Memory B cell (primary cell): Measurements from ENCODE around the gene PXN.
A peak's percentile ranks its signal among the peaks of the same experiment; 100 is the strongest.

ENCODE experiments used
- ATAC-seq: fragments of 150-1000 bp; cut with Tn5 transposase; 2 replicates; pipeline ENCODE4 v1.10.0; 2021; ENCODE audit warnings: low read depth, mild to moderate bottlenecking, moderate library complexity
- DNase-seq, 2 donors: peaks; one replicate each; pipeline ENCODE4 v3.0.0; 2022; ENCODE audit warnings: low spot score in 2 of 2
- H3K27ac Mint-ChIP-seq: one replicate; pipeline ENCODE4 v1.8.0; 2022; ENCODE audit warnings: mild to moderate bottlenecking, moderate library complexity, mixed read lengths
- H3K27me3 Mint-ChIP-seq: one replicate; pipeline ENCODE4 v1.8.0; 2022; ENCODE audit warnings: mixed read lengths
- H3K36me3 Mint-ChIP-seq: one replicate; pipeline ENCODE4 v1.8.0; 2022; ENCODE audit warnings: mild to moderate bottlenecking, mixed read lengths
- H3K4me1 Mint-ChIP-seq: one replicate; pipeline ENCODE4 v1.8.0; 2022; ENCODE audit warnings: mixed read lengths
- H3K4me3 Mint-ChIP-seq: one replicate; pipeline ENCODE4 v1.8.0; 2022; ENCODE audit warnings: mild to moderate bottlenecking, moderate library complexity, mixed read lengths
- H3K9me3 Mint-ChIP-seq: one replicate; pipeline ENCODE4 v1.8.0; 2022; ENCODE audit warnings: mixed read lengths

Gene PXN

GRCh38 chr12:120265473-120266179 is at the start of gene PXN:
Gene PXN, minus strand, starts transcription at chr12:120265730. Its CDS starts 101 bp downstream, at chr12:120265629.
- peak; percentile 83 to 89 for DNase-seq

GRCh38 chr12:120314220-120314619 is 48.7 kb upstream of the PXN start:
- Mint-ChIP-seq H3K4me3 (no peak overlapping the region), H3K27ac (no peak overlapping the region), H3K4me1 (peaks cover 8% of the 10 kb centered on the region), H3K9me3 (no peaks in the 10 kb centered on the region), H3K27me3 (no peaks in the 10 kb centered on the region), H3K36me3 (no peaks in the 10 kb centered on the region)
- ATAC-seq (no peak), DNase-seq (no peak)

More at GRCh38 chr12:120265473-120266179, at the start of gene PXN:
- no peak within 1 kb of the TSS for H3K27ac Mint-ChIP-seq
- H3K27me3 Mint-ChIP-seq: peaks cover 16% of the 10 kb centered on the region
- no peaks in the 10 kb centered on the region for H3K36me3 Mint-ChIP-seq
- peak within 1 kb of the TSS; percentile 91 for H3K4me3 Mint-ChIP-seq
- ATAC-seq: peak; percentile 95
- no peaks in the 10 kb centered on the region for H3K9me3 Mint-ChIP-seq
- H3K4me1 Mint-ChIP-seq: peaks cover 19% of the 10 kb centered on the region

GRCh38 chr12:120301962-120302815 is 36.7 kb upstream of the PXN start, which contains the start of gene SIRT4:
Gene SIRT4, plus strand, starts transcription at chr12:120302321. Its CDS starts 1,241 bp downstream, at chr12:120303562.
- Mint-ChIP-seq H3K27ac (peak within 1 kb of the TSS; percentile 82), H3K36me3 (no peaks in the 10 kb centered on the region), H3K4me1 (peaks cover 9% of the 10 kb centered on the region), H3K4me3 (peak within 1 kb of the TSS; percentile 89), H3K9me3 (no peaks in the 10 kb centered on the region), H3K27me3 (no peaks in the 10 kb centered on the region)
- DNase-seq (peak; percentile 79 to 82), ATAC-seq (peak; percentile 100)

GRCh38 chr12:120292661-120293531 is 27.4 kb upstream of the PXN start, which contains the start of gene RNU4-1:
Gene RNU4-1, minus strand, starts transcription at chr12:120293237.
- ATAC-seq (peak; percentile 58), DNase-seq (peak; percentile 84 to 90)
- no peaks in the 10 kb centered on the region for H3K36me3 Mint-ChIP-seq
- H3K4me1 Mint-ChIP-seq: peaks cover 10% of the 10 kb centered on the region
- no peak within 1 kb of the TSS for H3K4me3 Mint-ChIP-seq
- H3K27me3 Mint-ChIP-seq: no peaks in the 10 kb centered on the region
- no peaks in the 10 kb centered on the region for H3K9me3 Mint-ChIP-seq
- H3K27ac Mint-ChIP-seq: no peak within 1 kb of the TSS

GRCh38 chr12:120292411-120292660 is 26.8 kb upstream of the PXN start:
- no peak for DNase-seq
- ATAC-seq: peak; percentile 1
- Mint-ChIP-seq H3K9me3 (no peaks in the 10 kb centered on the region), H3K27me3 (no peaks in the 10 kb centered on the region), H3K4me3 (no peak overlapping the region), H3K4me1 (peaks cover 10% of the 10 kb centered on the region), H3K36me3 (no peaks in the 10 kb centered on the region), H3K27ac (no peak overlapping the region)

GRCh38 chr12:120290609-120291305 is 25.2 kb upstream of the PXN start:
- Mint-ChIP-seq H3K9me3 (no peaks in the 10 kb centered on the region), H3K4me3 (no peak overlapping the region), H3K27me3 (no peaks in the 10 kb centered on the region), H3K4me1 (peaks cover 12% of the 10 kb centered on the region), H3K36me3 (no peaks in the 10 kb centered on the region), H3K27ac (no peak overlapping the region)
- no peak for ATAC-seq
- DNase-seq: peak; percentile 25 to 29

- DNase-seq (no peak), ATAC-seq (no peak)
- Mint-ChIP-seq H3K36me3 (no peaks in the 10 kb centered on the region), H3K9me3 (no peaks in the 10 kb centered on the region), H3K4me3 (no peak overlapping the region), H3K4me1 (peaks cover 12% of the 10 kb centered on the region), H3K27ac (no peak overlapping the region), H3K27me3 (no peaks in the 10 kb centered on the region)
These were observed 22.0 kb upstream of the PXN start for GRCh38 chr12:120287491-120287890.

GRCh38 chr12:120286768-120287490 is 21.4 kb upstream of the PXN start:
- no peak for ATAC-seq
- no peak for DNase-seq
- no peaks in the 10 kb centered on the region for H3K36me3 Mint-ChIP-seq
- H3K9me3 Mint-ChIP-seq: no peaks in the 10 kb centered on the region
- peaks cover 12% of the 10 kb centered on the region for H3K4me1 Mint-ChIP-seq
- no peak overlapping the region for H3K27ac Mint-ChIP-seq
- no peaks in the 10 kb centered on the region for H3K27me3 Mint-ChIP-seq
- no peak overlapping the region for H3K4me3 Mint-ChIP-seq

GRCh38 chr12:120284381-120284780 is 18.9 kb upstream of the PXN start:
- Mint-ChIP-seq H3K27ac (no peak overlapping the region), H3K4me3 (no peak overlapping the region), H3K4me1 (peaks cover 7% of the 10 kb centered on the region), H3K9me3 (no peaks in the 10 kb centered on the region), H3K27me3 (no peaks in the 10 kb centered on the region), H3K36me3 (no peaks in the 10 kb centered on the region)
- DNase-seq (no peak), ATAC-seq (no peak)

GRCh38 chr12:120283318-120283717 is 17.8 kb upstream of the PXN start:
- Mint-ChIP-seq H3K4me1 (peaks cover 5% of the 10 kb centered on the region), H3K27ac (no peak overlapping the region), H3K9me3 (no peaks in the 10 kb centered on the region), H3K4me3 (no peak overlapping the region), H3K27me3 (peaks cover 2% of the 10 kb centered on the region), H3K36me3 (no peaks in the 10 kb centered on the region)
- DNase-seq (no peak), ATAC-seq (no peak)

GRCh38 chr12:120278137-120279069 is 12.9 kb upstream of the PXN start:
- H3K4me1 Mint-ChIP-seq: no peaks in the 10 kb centered on the region
- ATAC-seq: no peak

GRCh38 chr12:120276734-120277133 is 11.2 kb upstream of the PXN start:
- DNase-seq (no peak), ATAC-seq (no peak)
- Mint-ChIP-seq H3K4me1 (no peaks in the 10 kb centered on the region), H3K27ac (no peak overlapping the region), H3K36me3 (no peaks in the 10 kb centered on the region), H3K9me3 (no peaks in the 10 kb centered on the region), H3K27me3 (peaks cover 7% of the 10 kb centered on the region), H3K4me3 (no peak overlapping the region)

More at GRCh38 chr12:120278137-120279069, 12.9 kb upstream of the PXN start:
- H3K27ac Mint-ChIP-seq: no peak overlapping the region
- H3K9me3 Mint-ChIP-seq: no peaks in the 10 kb centered on the region
- H3K36me3 Mint-ChIP-seq: no peaks in the 10 kb centered on the region
- no peak overlapping the region for H3K4me3 Mint-ChIP-seq
- no peak for DNase-seq
- peaks cover 5% of the 10 kb centered on the region for H3K27me3 Mint-ChIP-seq
